Neuronal stem cell (in vitro differentiated cells): Measurements from ENCODE around the gene ANKFN1.

Source experiments
- DNase-seq: peaks from one replicate; pipeline ENCODE4 v3.0.0-alpha.2; 2013; ENCODE audit warnings: low spot score
- H2AFZ ChIP-seq: one replicate; pipeline ENCODE4 v1.6.1; 2013; ENCODE audit warnings: mild to moderate bottlenecking, low read length, inconsistent platforms
- H2AK5ac ChIP-seq: 2 replicates; pipeline ENCODE4 v1.6.1; 2013; ENCODE audit warnings: low read depth, mild to moderate bottlenecking, inconsistent platforms, low read length, moderate library complexity, mixed read lengths
- H2BK120ac ChIP-seq: 2 replicates; pipeline ENCODE4 v1.6.1; 2013; ENCODE audit warnings: low read depth, mild to moderate bottlenecking, inconsistent platforms, low read length, moderate library complexity, mixed read lengths
- H2BK12ac ChIP-seq: one replicate; pipeline ENCODE4 v1.6.1; 2013; ENCODE audit warnings: low read length, inconsistent platforms
- H2BK15ac ChIP-seq: 2 replicates; pipeline ENCODE4 v1.6.1; 2013; ENCODE audit warnings: mild to moderate bottlenecking, low read length, inconsistent platforms, mixed read lengths
- H2BK5ac ChIP-seq: one replicate; pipeline ENCODE4 v1.6.1; 2013; ENCODE audit warnings: inconsistent platforms, mild to moderate bottlenecking, low read length, moderate library complexity
- H3K14ac ChIP-seq: one replicate; pipeline ENCODE4 v1.6.1; 2013; ENCODE audit warnings: low read length, inconsistent platforms
- H3K18ac ChIP-seq: 2 replicates; pipeline ENCODE4 v1.6.1; 2013; ENCODE audit warnings: low read length, inconsistent platforms
- H3K23ac ChIP-seq: 2 replicates; pipeline ENCODE4 v1.6.1; 2013; ENCODE audit warnings: low read depth, mild to moderate bottlenecking, mixed read lengths, low read length, inconsistent platforms; ENCODE audit not compliant: poor library complexity
- H3K27ac ChIP-seq: replicated peaks from 3 replicates; pipeline ENCODE4 v1.5.1; 2013; ENCODE audit warnings: low read length, inconsistent platforms
- H3K27me3 ChIP-seq, 3 experiments: 2 replicates each; pipeline ENCODE4 v1.6.1; 2013; ENCODE audit warnings: low read length in 3 of 3, mild to moderate bottlenecking in 2 of 3, inconsistent platforms in 1 of 3, low read depth in 1 of 3, mixed read lengths in 1 of 3, moderate library complexity in 1 of 3; ENCODE audit not compliant: control insufficient read depth in 3 of 3, insufficient read depth in 3 of 3
- H3K36me3 ChIP-seq, 2 donors: replicated peaks in 1 of 2; 2 replicates each; pipeline ENCODE4 v1.6.1; 2013; ENCODE audit warnings: low read length in 2 of 2; ENCODE audit not compliant: control insufficient read depth in 2 of 2, insufficient read depth in 2 of 2
- H3K4ac ChIP-seq: 2 replicates; pipeline ENCODE4 v1.6.1; 2013; ENCODE audit warnings: inconsistent platforms, mild to moderate bottlenecking, low read length, moderate library complexity
- H3K4me1 ChIP-seq, 2 donors: 1 replicate in 1 of 2; 2 replicates in 1 of 2; pipeline ENCODE4 v1.6.1; 2013; ENCODE audit warnings: low read length in 2 of 2, low read depth in 1 of 2; ENCODE audit not compliant: control insufficient read depth in 2 of 2, insufficient read depth in 1 of 2
- H3K4me2 ChIP-seq: one replicate; pipeline ENCODE4 v1.6.1; 2013; ENCODE audit warnings: mild to moderate bottlenecking, low read length, inconsistent platforms; ENCODE audit not compliant: insufficient read depth, poor library complexity, severe bottlenecking
- H3K4me3 ChIP-seq, 2 donors: 2 replicates each; pipeline ENCODE4 v1.5.1; 2013; ENCODE audit warnings: low read length in 2 of 2, mild to moderate bottlenecking in 2 of 2, inconsistent platforms in 1 of 2, moderate library complexity in 1 of 2
- H3K79me1 ChIP-seq: one replicate; pipeline ENCODE4 v1.6.1; 2013; ENCODE audit warnings: low read depth, mild to moderate bottlenecking, inconsistent platforms, low read length, moderate library complexity
- H3K9ac ChIP-seq: one replicate; pipeline ENCODE4 v1.6.1; 2013; ENCODE audit warnings: mild to moderate bottlenecking, low read depth, low read length, inconsistent platforms; ENCODE audit not compliant: poor library complexity
- H3K9me3 ChIP-seq, 2 donors: replicated peaks in 1 of 2; 2 replicates each; pipeline versions ENCODE3 to v1.6.1; 2013; ENCODE audit warnings: low read length in 2 of 2, mild to moderate bottlenecking in 2 of 2, inconsistent platforms in 1 of 2, low read depth in 1 of 2, mixed read lengths in 1 of 2, moderate library complexity in 1 of 2; ENCODE audit not compliant: control insufficient read depth in 2 of 2, insufficient read depth in 1 of 2
- H4K8ac ChIP-seq: one replicate; pipeline ENCODE4 v1.6.1; 2013; ENCODE audit warnings: low read depth, mild to moderate bottlenecking, inconsistent platforms, low read length, moderate library complexity
- H4K91ac ChIP-seq: one replicate; pipeline ENCODE4 v1.6.1; 2013; ENCODE audit warnings: low read length, low read depth, mild to moderate bottlenecking, inconsistent platforms; ENCODE audit not compliant: poor library complexity
- WGBS, 2 donors: extraction: QIAGEN DNeasy Blood & Tissue Kit; methylation state at CpG; one replicate each; pipeline ENCODE4 v1.1.7; 2013; ENCODE audit warnings: missing lambda C conversion rate in 2 of 2, mixed read lengths in 1 of 2; ENCODE audit not compliant: insufficient read length in 2 of 2, insufficient replicate concordance in 1 of 2; ENCODE audit errors: extremely low coverage in 2 of 2; 5-methylcytosine and 5-hydroxymethylcytosine counted together

Gene ANKFN1

DNA sequence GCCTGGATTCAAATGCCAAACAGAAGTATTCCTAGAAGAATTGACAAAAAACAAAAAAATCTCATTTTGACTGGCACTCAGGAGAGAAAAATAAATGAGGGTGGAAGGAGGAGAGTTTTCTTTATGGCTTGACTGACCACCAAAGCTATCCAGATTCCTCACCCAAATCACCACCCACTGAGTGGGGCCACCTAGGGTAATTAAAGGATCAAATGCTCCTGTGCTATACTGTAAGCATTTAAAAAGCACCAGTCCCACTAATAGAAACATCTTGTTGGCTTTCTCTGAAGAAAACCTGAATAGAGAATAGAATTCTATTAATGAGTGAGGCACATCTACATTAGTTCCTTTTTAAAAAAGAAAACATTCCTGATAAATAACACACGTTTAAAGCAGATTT, 163.3 kb downstream of the ANKFN1 start:
- no peak overlapping the region for H3K18ac ChIP-seq
- no peak overlapping the region for H2BK120ac ChIP-seq
- no peak overlapping the region for H3K9ac ChIP-seq
- DNase-seq, result no peak
- H3K79me1 ChIP-seq, result no peaks in the 10 kb centered on the region
- no peak overlapping the region for H2BK15ac ChIP-seq
- no peaks in the 10 kb centered on the region for H3K9me3 ChIP-seq
- no peak overlapping the region for H2BK12ac ChIP-seq
- no peaks in the 10 kb centered on the region for H3K36me3 ChIP-seq
- no peak overlapping the region for H3K4me3 ChIP-seq
- H3K27ac ChIP-seq, result no peak overlapping the region
- H4K8ac ChIP-seq, result no peak overlapping the region
- H2AK5ac ChIP-seq, result no peak overlapping the region
- H3K14ac ChIP-seq, result no peak overlapping the region
- WGBS, 2 donors, result no CpG with 5 or more reads among the region's 1 CpG
- H3K27me3 ChIP-seq, result peaks cover 0 to 3% (median 0%) of the 10 kb centered on the region in 3 experiments
- H3K4me2 ChIP-seq, result no peak overlapping the region
- H3K4me1 ChIP-seq, result peaks cover 0 to 10% of the 10 kb centered on the region in 2 donors
- no peak overlapping the region for H3K23ac ChIP-seq
- no peak overlapping the region for H4K91ac ChIP-seq
- H2AFZ ChIP-seq, result no peak overlapping the region
- no peak overlapping the region for H2BK5ac ChIP-seq
- no peak overlapping the region for H3K4ac ChIP-seq

DNA sequence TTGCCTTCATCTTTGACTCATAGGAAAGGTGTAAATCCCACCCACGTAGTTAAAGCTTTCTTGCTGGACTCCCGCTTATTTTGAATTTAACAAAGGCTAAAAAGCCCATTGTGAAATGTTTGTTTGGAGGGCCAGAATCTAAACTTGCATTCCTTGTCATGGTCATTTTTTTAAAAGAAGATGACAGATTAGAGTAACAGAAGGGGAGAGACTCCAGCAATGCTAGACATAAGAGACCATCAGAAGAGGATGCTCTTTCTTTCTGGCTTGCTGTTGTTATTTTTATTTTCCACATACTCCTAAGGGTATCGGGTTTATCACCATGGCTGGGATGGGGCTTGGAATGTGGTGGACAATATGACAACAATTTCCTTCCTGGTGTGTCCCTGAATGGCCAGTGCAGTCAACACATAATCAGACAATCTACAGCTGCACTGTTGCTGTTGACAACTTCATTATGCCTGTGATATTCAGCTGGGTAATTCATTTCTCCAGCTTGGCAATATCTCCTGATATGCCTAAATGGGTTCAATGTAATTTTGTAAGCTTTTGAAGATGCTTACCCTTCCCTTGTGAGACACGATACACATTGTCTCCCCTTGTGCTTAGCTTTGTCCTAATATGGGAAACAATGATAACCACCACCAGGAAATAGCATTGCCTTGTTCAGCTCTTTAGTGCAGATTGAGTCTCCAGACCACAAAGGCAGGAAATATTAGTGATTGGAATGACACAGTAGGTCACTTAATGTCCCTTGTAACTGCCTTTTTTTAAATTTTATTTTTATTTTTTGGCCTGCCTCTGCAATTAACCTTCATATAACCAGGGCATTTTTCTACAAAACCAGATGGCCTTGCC, 164.3 kb downstream of the ANKFN1 start:
- Histone ChIP-seq H2AK5ac (no peak overlapping the region), H3K23ac (no peak overlapping the region), H3K27me3 (peaks cover 0 to 3% (median 0%) of the 10 kb centered on the region in 3 experiments), H2BK120ac (no peak overlapping the region), H3K36me3 (no peaks in the 10 kb centered on the region), H4K8ac (no peak overlapping the region), H3K79me1 (no peaks in the 10 kb centered on the region), H2BK12ac (no peak overlapping the region), H2BK5ac (no peak overlapping the region), H3K4me3 (no peak overlapping the region), H4K91ac (no peak overlapping the region), H3K9ac (no peak overlapping the region), H2BK15ac (no peak overlapping the region), H3K18ac (no peak overlapping the region), H3K14ac (no peak overlapping the region), H3K4ac (no peak overlapping the region), H3K27ac (no peak overlapping the region), H2AFZ (no peak overlapping the region), H3K9me3 (no peaks in the 10 kb centered on the region), H3K4me1 (peaks cover 0 to 13% of the 10 kb centered on the region in 2 donors), H3K4me2 (no peak overlapping the region)
- DNase-seq, result no peak
- no CpG with 5 or more reads among the region's 4 CpGs for WGBS, 2 donors

DNA sequence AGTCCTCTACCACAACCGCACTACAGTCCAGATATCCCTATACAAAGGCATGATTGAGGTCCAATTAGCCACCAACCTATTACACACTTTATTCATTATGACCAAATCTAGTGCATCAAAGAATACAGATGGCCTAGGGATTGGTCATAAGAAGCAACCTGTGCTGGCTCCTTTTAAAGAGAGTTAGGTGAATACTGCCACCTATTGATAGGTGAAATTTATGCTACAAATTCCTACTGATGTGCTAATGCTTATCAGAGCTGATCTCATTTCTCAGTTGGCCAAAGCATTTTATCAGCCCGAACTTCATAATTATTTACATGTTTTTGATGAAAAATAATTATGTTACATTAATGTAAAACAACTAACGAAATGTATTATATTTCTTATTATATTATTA, 166.3 kb downstream of the ANKFN1 start:
- Histone ChIP-seq H3K18ac (no peak overlapping the region), H3K4me3 (no peak overlapping the region), H3K23ac (no peak overlapping the region), H2BK5ac (no peak overlapping the region), H2AFZ (no peak overlapping the region), H4K91ac (no peak overlapping the region), H3K36me3 (no peaks in the 10 kb centered on the region), H3K27ac (no peak overlapping the region), H3K79me1 (no peaks in the 10 kb centered on the region), H2BK15ac (no peak overlapping the region), H2BK120ac (no peak overlapping the region), H3K4me2 (no peak overlapping the region), H3K9ac (no peak overlapping the region), H3K4ac (no peak overlapping the region), H4K8ac (no peak overlapping the region), H3K9me3 (no peaks in the 10 kb centered on the region), H2AK5ac (no peak overlapping the region), H2BK12ac (no peak overlapping the region), H3K4me1 (peaks cover 0 to 11% of the 10 kb centered on the region in 2 donors), H3K14ac (no peak overlapping the region), H3K27me3 (peaks cover 0 to 3% (median 0%) of the 10 kb centered on the region in 3 experiments)
- peak; percentile 32 for DNase-seq
- WGBS, 2 donors, result no CpG with 5 or more reads among the region's 3 CpGs

GRCh38 chr17:56320443-56320842, 167.2 kb downstream of the ANKFN1 start:
- Histone ChIP-seq H2BK120ac (no peak overlapping the region), H2AK5ac (no peak overlapping the region), H2BK12ac (no peak overlapping the region), H3K14ac (no peak overlapping the region), H2BK5ac (no peak overlapping the region), H3K9me3 (no peaks in the 10 kb centered on the region), H3K79me1 (no peaks in the 10 kb centered on the region), H3K27ac (peak overlapping the region; percentile 93), H3K36me3 (no peaks in the 10 kb centered on the region), H3K18ac (no peak overlapping the region), H2AFZ (no peak overlapping the region), H3K23ac (no peak overlapping the region), H3K9ac (no peak overlapping the region), H3K4me1 (peaks cover 0 to 12% of the 10 kb centered on the region in 2 donors), H3K27me3 (peaks cover 0 to 3% (median 0%) of the 10 kb centered on the region in 3 experiments), H3K4me3 (no peak overlapping the region), H3K4me2 (peak overlapping the region; percentile 19), H3K4ac (no peak overlapping the region), H4K91ac (no peak overlapping the region), H2BK15ac (no peak overlapping the region), H4K8ac (no peak overlapping the region)
- WGBS, 2 donors, result no CpG with 5 or more reads among the region's 7 CpGs
- DNase-seq, result peak; percentile 58
